GM19351 (cell line): ENCODE measurements around the gene CMIP.
"Not testable (repeated sequence)": the region's sequence is repeated elsewhere in the genome, so short reads cannot be mapped to it uniquely, and the experiment has no call there.

ENCODE experiments used
- ATAC-seq: cut with Tn5 transposase; IDR thresholded peaks from one replicate; pipeline ENCODE4 v1.9.1; 2021; ENCODE audit warnings: mild to moderate bottlenecking, moderate library complexity; ENCODE audit not compliant: unreplicated experiment

Gene CMIP

DNA sequence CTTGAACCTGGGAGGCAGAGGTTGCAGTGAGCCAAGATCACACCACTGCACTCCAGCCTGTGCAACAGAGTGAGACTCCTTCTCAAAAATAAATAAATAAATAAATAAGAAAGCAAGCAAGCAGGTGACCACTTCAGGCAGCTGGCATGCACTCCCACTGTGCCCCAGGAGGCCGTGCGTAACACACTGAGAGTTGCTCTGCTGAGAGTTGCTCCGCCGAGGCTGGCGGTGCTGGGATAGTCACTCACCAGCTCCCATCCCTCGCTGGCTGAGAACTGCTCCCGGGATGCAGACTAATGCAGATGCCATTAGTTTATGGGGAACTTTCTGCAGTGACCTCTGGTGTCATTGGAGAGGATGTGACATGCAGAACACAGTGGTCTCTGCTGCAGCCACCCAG is 228.8 kb downstream of the CMIP start:
- ATAC-seq, result no peak

DNA sequence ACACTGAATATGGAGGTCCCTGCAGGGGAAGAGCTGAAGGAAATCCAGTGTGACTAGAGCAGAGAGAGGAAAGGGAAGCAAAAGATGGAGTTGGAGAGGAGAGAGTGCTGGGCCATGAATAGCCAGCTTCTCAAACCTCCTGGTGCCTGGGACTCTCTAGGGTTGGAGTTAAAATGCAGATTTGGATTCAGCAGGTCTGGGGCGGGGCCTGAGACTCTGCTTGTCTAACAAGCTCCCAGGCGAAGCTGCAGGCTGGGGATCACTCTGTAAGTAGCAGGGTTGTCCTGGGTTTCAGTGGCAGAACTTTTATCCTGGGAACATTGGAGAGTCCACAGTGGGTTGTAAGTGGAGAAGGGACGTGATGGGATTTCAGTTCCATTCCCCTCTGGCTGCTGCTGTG is 231.1 kb downstream of the CMIP start:
- ATAC-seq, result no peak

DNA sequence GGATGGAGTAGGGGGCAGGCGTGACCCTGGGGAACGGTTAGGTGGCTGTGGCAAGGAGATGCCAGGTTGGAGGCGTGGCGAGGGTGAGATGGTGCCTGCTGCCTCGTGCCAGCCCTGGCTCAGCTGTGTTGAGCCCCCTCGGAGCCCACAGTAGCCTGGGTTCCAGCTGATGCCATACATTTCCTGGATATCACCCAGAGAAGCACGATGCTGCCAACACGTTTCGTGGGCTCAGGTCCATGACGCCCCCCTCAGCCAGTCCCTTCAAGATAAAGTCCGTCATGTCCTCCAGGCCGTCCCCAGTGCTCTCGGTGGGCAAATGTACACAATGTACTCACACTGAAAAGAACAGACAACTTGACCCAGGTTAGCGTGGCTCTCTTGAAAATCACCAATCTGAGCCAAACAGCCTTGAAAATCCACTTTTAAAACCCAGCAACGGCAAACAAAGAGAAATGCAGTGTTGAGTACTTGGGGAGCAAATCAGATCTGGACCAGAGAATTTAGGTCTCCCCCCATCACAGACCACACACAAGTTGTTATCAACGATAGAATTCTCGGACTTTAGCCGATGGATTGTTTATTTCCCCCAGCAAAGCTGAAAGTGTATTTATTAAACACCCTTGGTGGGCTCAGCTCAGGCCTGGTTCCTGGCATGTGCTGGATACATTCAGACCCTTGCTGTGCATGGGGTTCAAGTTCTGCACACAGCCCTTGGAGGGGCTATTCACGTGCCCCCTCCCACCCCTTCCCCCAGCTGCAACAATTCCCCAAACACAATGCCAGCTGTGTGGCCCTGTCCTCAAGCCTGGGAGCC is 231.7 kb downstream of the CMIP start:
- no peak for ATAC-seq

DNA sequence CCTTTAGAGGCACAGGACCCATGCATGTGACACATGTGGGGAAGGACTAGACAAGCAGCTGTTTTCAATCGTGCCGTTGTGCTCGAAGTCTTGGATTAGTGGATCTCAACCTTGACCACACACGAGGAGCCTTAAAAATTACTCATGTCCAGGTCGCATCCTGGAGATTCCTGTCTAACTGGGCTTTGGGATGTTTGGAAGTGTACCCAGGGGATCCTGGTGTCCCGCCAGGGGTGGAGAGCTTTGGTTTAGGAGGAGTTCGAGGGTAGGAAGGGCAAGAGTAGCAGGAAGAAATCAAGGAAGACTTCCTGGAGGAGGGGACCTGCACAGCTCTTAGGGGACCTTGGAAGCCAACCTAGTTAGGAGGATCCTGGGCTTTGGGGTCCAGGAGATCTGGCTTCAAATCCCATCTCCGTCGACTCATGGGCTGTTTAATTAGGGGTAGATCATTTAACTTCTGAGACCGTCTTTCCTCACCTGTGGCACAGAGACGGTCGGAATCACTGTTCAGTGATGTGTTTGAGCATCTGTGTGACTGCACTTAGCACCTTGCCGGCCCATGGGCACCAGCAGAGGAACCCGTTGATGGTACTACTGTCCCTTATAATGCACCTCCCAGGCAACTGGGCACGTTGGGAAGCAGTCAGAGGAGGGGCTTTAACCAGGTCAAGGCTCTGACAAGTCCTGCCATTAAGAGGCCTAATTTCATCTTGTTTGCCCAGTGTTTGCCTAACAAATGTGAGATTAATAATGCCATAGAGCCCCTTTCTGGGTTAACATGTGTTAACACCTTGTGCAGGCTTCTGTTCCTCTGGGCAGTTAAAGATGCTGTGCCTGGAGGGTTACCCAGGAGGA is 232.5 kb downstream of the CMIP start:
- ATAC-seq, result no peak

DNA sequence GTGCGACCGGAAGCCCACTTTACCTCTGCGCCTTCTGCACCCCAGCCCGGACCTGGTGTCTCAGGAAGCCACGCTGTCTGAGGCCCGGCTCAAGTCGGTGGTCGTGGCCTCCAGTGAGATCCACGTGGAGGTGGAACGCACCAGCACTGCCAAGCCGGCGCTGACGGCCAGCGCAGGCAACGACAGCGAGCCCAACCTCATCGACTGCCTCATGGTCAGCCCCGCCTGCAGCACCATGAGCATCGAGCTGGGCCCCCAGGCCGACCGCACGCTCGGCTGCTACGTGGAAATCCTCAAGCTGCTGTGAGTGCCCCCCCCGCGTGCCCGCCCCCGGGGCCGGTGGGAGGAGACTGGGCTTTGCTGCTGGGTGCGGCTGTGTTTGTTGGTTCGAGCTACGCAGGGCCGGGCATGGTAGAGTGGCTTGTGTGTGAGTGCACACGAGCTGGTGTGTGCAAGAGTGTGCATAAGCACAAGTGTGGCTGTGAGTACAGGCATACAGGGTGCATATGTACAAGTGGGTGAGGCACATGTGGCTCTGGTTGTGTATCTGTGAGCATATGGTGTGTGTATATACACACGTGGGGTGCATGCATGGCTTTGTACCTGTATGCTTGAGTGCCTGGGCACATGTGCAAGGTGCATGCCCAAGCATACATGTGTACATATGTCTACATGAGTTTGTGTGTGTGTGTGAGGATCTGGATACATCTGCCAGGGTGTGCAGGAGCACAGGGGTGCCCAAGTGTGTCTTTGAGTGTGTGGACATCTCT is 233.9 kb downstream of the CMIP start:
- no peak for ATAC-seq

DNA sequence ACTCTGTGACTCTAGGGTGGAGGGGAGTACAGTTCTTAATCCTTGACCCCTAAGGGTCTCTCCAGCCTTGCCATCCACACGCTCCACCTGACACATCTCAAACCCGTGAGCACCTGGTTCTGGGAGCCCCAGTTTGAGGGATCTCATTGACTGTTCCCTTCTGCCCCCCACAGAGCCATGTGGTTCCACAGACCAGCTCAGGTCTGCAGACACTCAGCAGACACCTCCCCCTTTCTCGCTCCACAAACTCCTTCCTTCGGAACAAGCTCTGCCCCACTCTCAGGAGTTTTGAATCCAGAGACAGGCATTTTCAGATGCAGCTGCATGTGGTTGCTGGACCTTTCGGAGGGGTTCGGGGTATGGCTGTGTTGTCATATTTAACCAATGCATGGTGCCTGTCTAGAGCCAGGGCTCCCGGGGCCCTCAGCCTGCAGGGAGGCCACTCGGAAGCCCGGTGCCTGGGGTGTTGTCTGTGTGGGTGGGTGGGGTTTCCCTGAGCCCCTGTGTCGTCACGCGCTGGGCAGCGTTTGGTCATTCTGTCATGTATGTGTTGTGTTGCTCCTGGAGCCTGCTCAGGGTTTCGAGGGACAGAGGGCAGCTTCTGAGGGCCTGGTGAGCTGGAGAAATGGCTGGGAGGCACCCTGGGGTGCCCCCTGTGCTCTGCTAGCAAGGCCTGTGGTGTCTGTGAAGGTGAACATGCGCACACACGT is 235.3 kb downstream of the CMIP start:
- ATAC-seq, result no peak

DNA sequence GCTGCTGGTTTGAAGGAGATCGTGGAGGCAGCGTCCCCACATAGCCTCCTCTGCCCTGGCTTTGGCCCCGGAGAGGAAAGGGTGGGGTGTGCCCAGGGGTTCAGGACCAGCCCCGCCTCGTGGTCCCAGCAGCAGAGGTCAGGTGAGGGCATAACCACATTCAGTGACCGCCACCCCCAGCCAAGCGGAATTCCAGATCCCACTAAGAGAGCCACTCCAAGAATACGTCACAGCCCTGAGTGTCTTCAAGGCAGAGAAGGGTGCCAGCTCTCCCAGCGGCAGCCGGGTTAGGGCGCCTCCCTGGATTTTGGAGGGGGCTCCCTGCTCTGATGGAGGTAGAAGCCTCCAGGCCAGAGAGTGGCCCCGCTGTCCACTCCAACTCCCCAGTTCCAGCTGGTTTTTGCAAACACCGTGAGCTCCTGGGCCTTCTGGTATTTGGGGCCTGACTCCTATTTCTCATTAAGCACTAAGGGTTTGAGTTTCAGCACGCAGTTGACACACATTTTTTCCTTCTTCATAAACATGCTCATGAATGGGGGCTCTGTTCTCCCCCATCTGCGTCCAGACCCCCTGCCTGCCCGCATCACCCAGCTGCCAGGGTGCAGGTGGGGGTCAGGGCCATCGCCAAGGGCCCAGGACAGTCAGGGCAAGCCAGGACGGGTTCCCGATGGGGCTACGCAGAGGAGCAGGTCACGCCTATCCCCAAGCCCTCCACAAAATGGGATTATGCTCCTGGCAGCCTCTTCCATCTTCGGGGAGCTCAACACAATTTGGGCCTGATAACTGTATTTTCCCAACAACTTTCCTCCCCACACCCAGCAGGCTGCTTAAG is 236.1 kb downstream of the CMIP start:
- ATAC-seq, result no peak

DNA sequence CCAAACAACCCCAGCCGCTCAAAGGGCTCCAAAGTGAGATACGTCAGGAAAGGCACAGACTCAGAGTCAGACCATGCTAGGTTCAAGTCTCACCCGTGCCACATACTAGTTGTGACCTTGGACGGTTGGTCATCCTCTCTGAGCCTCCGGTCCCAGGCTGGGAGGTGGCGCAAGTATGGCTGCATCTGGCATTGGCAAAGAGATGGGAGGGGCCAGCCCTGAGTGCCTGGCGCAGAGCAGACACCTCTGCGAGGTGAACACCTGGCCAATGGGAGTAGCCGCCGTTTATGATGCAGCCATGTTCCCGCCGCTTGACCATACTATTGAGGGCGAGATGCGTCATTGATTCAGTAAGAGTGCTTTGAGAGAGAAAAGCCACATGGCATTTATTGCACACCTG is 236.7 kb downstream of the CMIP start:
- no peak for ATAC-seq

DNA sequence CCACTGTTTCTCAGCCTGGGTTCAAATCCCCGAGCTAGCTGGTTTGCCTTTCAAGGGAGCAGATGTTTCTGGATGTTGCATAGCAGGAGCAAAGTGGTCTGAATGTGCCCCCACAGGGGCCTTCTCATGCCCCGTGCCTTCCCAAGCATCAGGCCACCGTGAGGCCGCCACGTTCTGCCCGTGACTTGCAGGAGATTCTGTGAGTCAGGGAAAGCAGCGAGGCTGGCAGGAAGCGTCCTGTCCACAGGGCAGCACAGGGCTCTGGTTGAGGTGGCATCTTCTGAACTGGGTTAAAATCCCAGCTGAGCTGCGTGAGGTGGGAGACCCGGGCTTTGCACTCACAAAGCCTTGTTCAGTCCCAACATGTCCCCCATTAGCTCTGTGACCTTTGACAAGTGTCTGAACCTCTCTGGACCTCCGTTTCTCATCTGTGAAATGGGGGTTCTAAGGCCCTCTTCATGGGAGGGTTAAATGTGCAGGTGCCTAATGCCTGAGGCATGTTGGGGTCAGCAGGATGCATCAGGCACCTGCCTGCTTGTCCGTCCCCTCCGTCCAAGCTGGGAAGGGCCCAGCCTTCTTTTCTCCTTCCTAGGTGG is 239.7 kb downstream of the CMIP start:
- ATAC-seq, result no peak

DNA sequence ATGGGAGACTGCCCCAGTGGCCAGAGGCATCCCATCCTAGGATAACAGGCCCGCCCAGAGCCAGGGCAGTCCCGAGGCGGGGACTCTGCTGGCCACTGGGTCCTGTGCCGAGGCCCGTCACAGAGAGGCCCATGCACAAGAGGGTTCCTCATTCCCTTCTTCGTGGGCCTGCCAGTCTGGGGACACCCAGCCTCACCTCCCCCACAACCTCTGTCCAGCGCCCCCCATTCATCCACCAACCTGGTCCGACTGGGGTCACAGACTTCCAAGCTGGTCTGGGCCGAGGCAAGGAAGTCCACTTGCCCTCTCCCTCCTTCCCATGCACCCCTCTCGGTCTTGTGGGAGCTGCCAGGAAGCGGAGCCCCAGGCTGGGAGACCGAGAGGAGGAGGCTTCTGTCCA is 240.3 kb downstream of the CMIP start:
- ATAC-seq, result no peak

DNA sequence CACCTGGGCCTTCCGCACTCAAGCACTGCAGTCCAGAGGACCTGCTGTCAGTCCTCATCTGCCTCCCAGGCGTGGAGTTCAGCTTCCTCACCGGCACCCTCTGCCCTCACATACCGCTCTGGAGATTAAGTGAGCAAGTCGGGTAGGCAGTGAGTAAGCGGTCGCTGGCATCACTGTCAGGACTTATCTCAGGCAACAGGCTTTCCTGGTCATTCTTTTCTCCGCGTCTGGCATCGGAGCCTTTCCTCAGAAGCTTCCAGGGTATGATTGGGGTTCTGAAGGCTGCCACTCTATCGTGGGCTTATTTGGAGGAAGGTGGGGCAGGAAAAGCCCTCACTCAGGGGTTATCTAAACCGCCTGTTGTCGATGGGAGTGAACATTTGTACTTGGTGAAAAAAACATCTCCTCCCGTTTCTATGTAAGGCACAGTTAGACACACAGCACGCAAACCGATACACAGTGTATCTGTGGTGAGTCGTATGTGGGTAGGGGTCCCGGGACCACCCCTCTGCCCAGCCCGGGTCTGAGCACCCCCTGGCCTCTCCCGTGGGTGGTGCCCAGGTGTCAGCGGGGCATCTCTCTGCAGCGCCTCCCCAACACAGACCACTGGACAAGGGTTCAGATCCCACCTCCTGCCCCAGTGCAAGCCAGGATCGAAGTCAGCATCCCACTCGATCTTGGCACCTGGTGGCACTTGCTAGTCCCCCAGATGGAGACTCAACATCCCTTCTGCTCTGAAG is 242.0 kb downstream of the CMIP start:
- ATAC-seq, result no peak

DNA sequence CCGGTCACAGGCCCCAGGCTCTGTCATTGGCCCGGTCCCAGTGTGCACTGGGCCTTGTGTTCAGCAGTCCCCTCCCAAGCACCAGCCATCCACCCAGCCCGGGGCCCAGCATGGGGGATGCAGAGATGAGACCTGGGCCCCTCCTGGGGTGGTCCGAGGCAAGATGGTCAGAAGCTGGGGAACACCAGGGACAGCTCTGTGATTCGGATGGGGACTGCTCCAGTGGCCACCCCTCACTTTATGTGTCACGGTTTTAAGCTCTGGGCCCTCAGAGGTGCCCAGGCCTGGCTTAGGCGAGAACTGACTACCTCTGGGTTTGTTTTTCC is 242.5 kb downstream of the CMIP start:
- ATAC-seq, result no peak

DNA sequence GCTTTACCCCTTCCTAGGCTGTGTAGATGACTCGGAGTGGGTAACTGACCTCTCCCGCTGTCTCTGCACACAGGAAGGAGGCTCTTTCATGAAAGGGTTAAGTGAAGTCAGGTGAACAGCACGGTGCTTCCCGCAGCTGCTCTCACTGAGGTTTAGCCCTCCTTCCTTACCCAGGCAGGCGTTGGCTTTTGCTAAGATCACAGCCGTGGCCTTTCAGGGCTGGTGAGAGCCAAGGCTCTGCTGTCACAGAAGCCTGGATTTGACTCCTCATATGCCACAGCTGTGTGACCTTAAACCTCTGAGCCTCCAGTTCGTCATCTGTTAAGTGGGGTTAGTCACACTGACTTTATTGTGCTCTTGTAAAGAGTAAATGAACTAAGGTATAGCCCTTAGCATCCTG is 243.6 kb downstream of the CMIP start:
- ATAC-seq, result no peak

DNA sequence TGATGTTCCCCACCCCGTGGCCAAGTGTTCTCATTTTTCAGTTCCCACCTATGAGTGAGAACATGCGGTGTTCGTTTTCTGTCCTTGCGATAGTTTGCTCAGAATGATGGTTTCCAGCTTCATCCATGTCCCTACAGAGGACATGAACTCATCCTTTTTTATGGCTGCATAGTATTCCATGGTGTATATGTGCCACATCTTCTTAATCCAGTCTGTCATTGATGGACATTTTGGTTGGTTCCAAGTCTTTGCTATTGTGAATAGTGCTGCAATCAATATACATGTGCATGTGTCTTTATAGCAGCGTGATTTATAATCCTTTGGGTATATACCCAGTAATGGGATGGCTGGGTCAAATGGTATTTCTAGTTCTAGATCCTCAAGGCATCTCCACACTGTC is 244.2 kb downstream of the CMIP start:
- ATAC-seq, result not testable (repeated sequence)

DNA sequence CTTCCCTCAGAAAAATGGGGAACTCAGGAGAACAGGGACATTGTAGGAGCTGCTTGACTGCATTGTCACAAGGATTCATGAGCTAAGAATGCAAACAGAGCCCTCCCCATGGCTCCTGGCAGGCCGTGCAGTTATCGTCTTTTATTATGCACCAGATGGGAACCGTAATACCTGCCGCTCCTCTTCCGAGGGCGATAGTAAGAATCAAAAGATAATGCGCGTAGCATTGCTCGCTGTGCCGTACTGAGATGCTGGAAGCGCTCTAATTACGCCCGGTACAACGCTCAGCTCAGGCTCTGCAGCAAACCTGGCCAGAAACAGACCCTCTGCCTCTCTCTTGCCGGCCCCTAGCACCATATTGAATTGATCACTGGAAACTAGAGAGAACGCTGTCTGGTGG is 247.4 kb downstream of the CMIP start:
- no peak for ATAC-seq

DNA sequence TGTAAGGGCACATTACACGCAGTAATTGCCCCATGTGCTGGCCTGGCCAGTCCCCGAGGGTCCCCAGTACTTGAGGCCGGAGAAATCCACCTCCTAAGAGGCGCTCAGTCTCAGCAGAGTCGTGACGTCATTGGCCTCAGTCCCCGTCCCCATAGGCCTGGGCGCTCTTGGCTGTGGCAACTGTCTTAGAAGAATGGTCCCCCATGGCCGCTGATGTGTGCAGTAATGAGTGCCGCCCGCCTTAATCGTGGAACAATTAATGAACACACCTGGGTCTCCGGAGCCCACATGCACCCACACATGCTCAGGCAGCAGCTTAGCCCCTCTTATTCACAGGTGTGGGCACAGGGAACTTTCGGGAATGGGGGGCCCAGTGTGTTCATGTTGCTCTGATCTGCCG is 248.0 kb downstream of the CMIP start:
- no peak for ATAC-seq

DNA sequence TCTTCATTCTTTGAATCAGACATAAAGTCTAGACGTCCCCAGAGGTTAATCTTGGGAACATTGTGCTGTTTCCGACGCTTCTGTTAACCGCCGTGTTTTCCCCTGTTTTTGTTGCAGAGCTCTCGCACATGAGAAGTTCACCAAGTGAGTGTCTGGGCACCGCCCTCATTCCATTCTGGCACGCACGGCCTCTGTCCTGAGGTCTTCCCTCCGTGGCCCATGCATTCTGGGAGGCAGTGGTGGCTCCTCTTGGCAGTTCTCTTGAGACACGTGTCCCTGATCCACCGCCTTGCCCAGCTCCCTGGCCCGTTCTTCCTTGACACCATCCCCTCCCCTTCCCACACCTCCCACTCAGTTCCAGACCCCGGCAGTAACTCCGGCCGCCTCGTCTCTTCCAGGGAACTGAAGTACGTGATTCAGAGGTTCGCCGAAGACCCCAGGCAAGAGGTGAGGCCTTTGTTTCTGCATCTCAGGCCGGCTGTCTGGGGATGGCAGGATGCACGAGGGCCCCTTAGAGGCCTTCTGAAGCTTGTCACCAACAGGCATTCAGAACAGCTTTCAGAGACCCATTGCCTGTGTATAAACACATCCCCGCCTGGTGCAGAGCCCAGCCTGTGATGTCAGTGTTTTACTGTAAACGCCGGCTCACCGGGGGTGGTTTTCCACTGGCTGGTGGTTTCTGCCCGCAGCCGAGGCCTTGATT is 248.6 kb downstream of the CMIP start:
- ATAC-seq, result no peak

DNA sequence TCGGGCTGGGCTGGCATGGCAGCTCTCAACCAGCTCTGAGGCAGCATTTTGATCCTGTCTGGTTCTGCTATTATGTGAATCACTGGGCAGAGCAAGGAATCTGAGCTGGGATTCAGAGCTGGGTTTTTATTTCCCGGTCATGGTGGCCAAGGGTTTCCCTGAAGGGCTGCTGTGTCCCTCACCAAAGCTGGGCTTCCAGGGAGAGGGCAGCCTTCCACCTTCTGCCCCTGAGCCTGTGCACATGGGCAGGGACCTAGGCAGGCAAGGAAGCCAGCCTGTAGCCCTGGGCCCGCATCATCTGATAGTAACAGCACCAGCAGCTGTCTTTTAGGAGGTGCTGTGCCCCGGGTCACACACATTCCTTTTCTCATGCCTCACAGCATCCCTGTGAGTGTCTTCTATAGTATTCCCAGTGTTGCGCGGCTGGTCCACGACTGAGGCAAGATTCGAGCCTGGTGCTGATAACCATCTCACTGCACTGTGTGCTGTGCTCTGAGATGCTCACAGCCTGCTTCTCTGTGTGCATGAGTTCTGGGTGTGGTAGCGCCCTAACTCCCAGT is 249.2 kb downstream of the CMIP start:
- ATAC-seq, result no peak
